Endothelial cell of umbilical vein (primary cell): ENCODE results near the gene LCN15. TPM values are rescaled to one million over a fixed set of nuclear protein-coding genes. Genes with fewer than 3 reads are reported as not detected.

Experiments used
- BruUV-seq: library from RNA; stranded (reverse); fragments of 400-500 nt; replicated peaks from 2 replicates; lab custom pipeline; 2021; lab: Mats Ljungman, UMichigan
- CTCF ChIA-PET: fragments of 300-600, 350-600 bp; sonication (Branson Sonifier 250); formaldehyde crosslinking; loops from one replicate; lab custom pipeline; 2021; ENCODE audit warnings: antibody characterized with exemption, inconsistent platforms; lab: Charles Lee
- POLR2A ChIA-PET: fragments of 300-600, 350-600 bp; sonication (Branson Sonifier 250); formaldehyde crosslinking; loops from one replicate; lab custom pipeline; 2021; ENCODE audit warnings: antibody characterized with exemption, inconsistent platforms; lab: Charles Lee
- DNase-seq: peaks from one replicate; pipeline ENCODE4 v3.0.0-alpha.2; 2011; ENCODE audit warnings: low read depth, low spot score
- FAIRE-seq: peaks from 2 replicates; lab custom pipeline; 2011; peaks lifted over from hg19 to GRCh38; lab: Jason Lieb, UNC
- H2AFZ ChIP-seq: 2 replicates; pipeline ENCODE4 v1.6.0; 2012; ENCODE audit warnings: low read depth, low read length, control low read depth, inconsistent platforms
- H3K27ac ChIP-seq: 2 replicates; pipeline ENCODE4 v1.5.1; 2011; ENCODE audit warnings: low read depth, mild to moderate bottlenecking, control low read depth, low read length, moderate library complexity; ENCODE audit not compliant: insufficient read depth
- H3K27me3 ChIP-seq, 2 experiments: 2 replicates each; pipeline versions ENCODE4 v1.6.0 to v1.6.1; 2011; ENCODE audit warnings: low read length in 2 of 2, mixed read lengths in 1 of 2; ENCODE audit not compliant: control insufficient read depth in 2 of 2, insufficient read depth in 2 of 2
- H3K36me3 ChIP-seq, 2 experiments: 2 replicates in 1 of 2; 3 replicates in 1 of 2; pipeline ENCODE4 v1.5.1; 2011; ENCODE audit warnings: low read length in 2 of 2, mild to moderate bottlenecking in 1 of 2, moderate library complexity in 1 of 2; ENCODE audit not compliant: control insufficient read depth in 2 of 2, insufficient read depth in 2 of 2; ENCODE audit errors: extremely low read depth in 1 of 2
- H3K4me1 ChIP-seq: 3 replicates; pipeline ENCODE4 v1.5.1; 2011; ENCODE audit warnings: mild to moderate bottlenecking, low read length; ENCODE audit not compliant: control insufficient read depth, insufficient read depth; ENCODE audit errors: extremely low read depth
- H3K4me2 ChIP-seq: 2 replicates; pipeline ENCODE4 v1.6.1; 2011; ENCODE audit warnings: low read length, control low read depth, mixed read lengths; ENCODE audit not compliant: insufficient read depth
- H3K4me3 ChIP-seq, 3 experiments: fragments of 200-600 bp in 1 of 3; sonication (generic), shearing (Covaris generic) in 1 of 3; replicated peaks in 1 of 3; 2 replicates each; pipeline ENCODE4 v1.5.1; 2011 to 2016; ENCODE audit warnings: control low read depth in 3 of 3, low read length in 3 of 3, mild to moderate bottlenecking in 2 of 3, inconsistent platforms in 1 of 3, low read depth in 1 of 3, moderate library complexity in 1 of 3; ENCODE audit not compliant: insufficient read depth in 1 of 3
- H3K79me2 ChIP-seq: 2 replicates; pipeline ENCODE4 v1.6.0; 2012; ENCODE audit warnings: low read length, inconsistent platforms; ENCODE audit not compliant: control insufficient read depth, insufficient read depth
- H3K9ac ChIP-seq: replicated peaks from 2 replicates; pipeline ENCODE3; 2011; ENCODE audit warnings: low read length, control low read depth; ENCODE audit not compliant: insufficient read depth; ENCODE audit errors: extremely low read depth
- H3K9me1 ChIP-seq: replicated peaks from 3 replicates; pipeline ENCODE4 v1.6.0; 2011; ENCODE audit warnings: mild to moderate bottlenecking, low read length; ENCODE audit not compliant: control insufficient read depth, insufficient read depth; ENCODE audit errors: extremely low read depth
- H3K9me3 ChIP-seq: replicated peaks from 2 replicates; pipeline ENCODE4 v1.5.1; 2012; ENCODE audit warnings: low read length, inconsistent platforms; ENCODE audit not compliant: control insufficient read depth, insufficient read depth
- H4K20me1 ChIP-seq: replicated peaks from 2 replicates; pipeline ENCODE3; 2011; ENCODE audit warnings: mild to moderate bottlenecking, low read length; ENCODE audit not compliant: control insufficient read depth, insufficient read depth; ENCODE audit errors: extremely low read depth
- EZH2 ChIP-seq: IDR thresholded peaks from 2 replicates; pipeline ENCODE4 v1.6.1; 2012; ENCODE audit warnings: borderline replicate concordance, low read depth, mild to moderate bottlenecking, moderate library complexity, low read length, inconsistent platforms; ENCODE audit not compliant: severe bottlenecking
- FOS ChIP-seq: IDR thresholded peaks from 2 replicates; pipeline ENCODE4 v1.6.1; 2011; ENCODE audit warnings: mild to moderate bottlenecking, low read length, moderate library complexity, borderline replicate concordance; ENCODE audit not compliant: insufficient read depth
- GATA2 ChIP-seq: IDR thresholded peaks from 2 replicates; pipeline ENCODE4 v1.7.0; 2011; ENCODE audit warnings: low read depth, mild to moderate bottlenecking, moderate library complexity, mixed read lengths, low read length; ENCODE audit not compliant: insufficient read length, insufficient read depth
- POLR2A ChIP-seq: IDR thresholded peaks from 2 replicates; pipeline ENCODE4 v1.6.1; 2012; ENCODE audit warnings: low read depth, mild to moderate bottlenecking, control low read depth, low read length
- POLR2AphosphoS5 ChIP-seq: IDR thresholded peaks from 2 replicates; pipeline ENCODE4 v1.6.1; 2012; ENCODE audit warnings: low read depth, mild to moderate bottlenecking, control low read depth, low read length, moderate library complexity; ENCODE audit not compliant: insufficient read depth
- dilution Hi-C: fragments of 300-500 bp; cut with MboI; formaldehyde crosslinking; loops from one replicate; pipeline ENCODE4 v1.15.0; 2019; ENCODE audit warnings: low sequenced_read_pairs; ENCODE audit not compliant: extremely low pct_ligation_motif_present
- intact Hi-C: fragments of 100-400 bp; cut with micrococcal nuclease; formaldehyde crosslinking; loops from one replicate; pipeline ENCODE4 v1.10.0; 2022
- polyA plus RNA-seq, 4 experiments: library from polyadenylated mRNA; depleted of rRNA in 3 of 4; stranded (reverse) in 3 of 4; unstranded in 1 of 4; fragments of >200 nt; gene quantifications; 2 replicates each; pipeline versions ENCODE4 v1.2.1 to v1.2.3, GENCODE V29; 2011 to 2012; ENCODE audit warnings: missing spikeins in 1 of 4
- total RNA-seq: library from RNA; stranded (reverse); gene quantifications from 2 replicates; pipeline ENCODE4 v1.2.3, GENCODE V29; 2021
- TF ChIP-seq, protein P1 (sequence below), 2 donors: IDR thresholded peaks; 1 replicate in 1 of 2; 2 replicates in 1 of 2; pipeline ENCODE4 v1.5.1; 2011; ENCODE audit warnings: low read length in 2 of 2, mild to moderate bottlenecking in 2 of 2, moderate library complexity in 2 of 2, control low read depth in 1 of 2, inconsistent platforms in 1 of 2, low read depth in 1 of 2; ENCODE audit not compliant: insufficient read depth in 1 of 2; ENCODE audit errors: extremely low read depth in 1 of 2

LCN15 gene
- total and polyA plus RNA-seq, 2 donors (not counting 3 experiments of a cell fraction or from before 2014, with no cell fraction given) = not detected

DNA sequence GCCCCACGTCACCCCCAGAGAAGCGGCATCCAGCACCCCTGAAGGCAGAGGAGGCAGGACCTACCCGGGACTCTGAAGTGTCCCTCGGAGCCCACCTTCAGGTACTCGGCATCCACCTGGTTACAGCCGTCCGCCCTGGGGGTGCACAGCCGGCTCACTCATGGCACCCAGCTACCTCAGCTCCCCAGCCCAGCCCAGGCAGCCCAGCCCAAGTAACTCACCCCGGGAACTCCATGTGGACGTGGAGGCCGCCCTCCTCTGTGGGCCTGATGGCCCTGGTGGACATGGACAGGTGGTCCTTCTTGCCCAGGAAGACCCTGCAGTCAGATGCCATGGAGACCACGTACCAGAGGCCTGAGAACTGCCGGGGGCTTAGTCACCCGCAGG, 676 bp downstream of the LCN15 start:
- POLR2A ChIA-PET = no interaction called here

More for the DNA sequence above, 676 bp downstream of the LCN15 start:
- BruUV-seq = no TSS peak
- Histone ChIP-seq H3K27ac (no peak overlapping the region), H3K4me3 (no peak overlapping the region), H3K4me2 (no peak overlapping the region), H2AFZ (no peak overlapping the region), H4K20me1 (no peaks in the 10 kb centered on the region), H3K9me1 (no peaks in the 10 kb centered on the region), H3K27me3 (no peaks in the 10 kb centered on the region), H3K36me3 (no peaks in the 10 kb centered on the region), H3K9ac (no peak overlapping the region), H3K4me1 (no peaks in the 10 kb centered on the region), H3K79me2 (no peaks in the 10 kb centered on the region), H3K9me3 (no peaks in the 10 kb centered on the region)
- CTCF ChIA-PET = interaction anchor here (1.1 to 1.8 kb wide), 3 partner anchors 9 to 36 kb away, joined by 3 to 5 read pairs (median 4); no protein-coding TSS in a partner anchor
- DNase-seq (no peak), FAIRE-seq (no peak)
- dilution Hi-C loops = no loop called here
- TF ChIP-seq POLR2AphosphoS5 = no peak
- no peak for TF ChIP-seq EZH2
- TF ChIP-seq POLR2A = no peak
- TF ChIP-seq FOS = no peak
- TF ChIP-seq, protein P1, sequence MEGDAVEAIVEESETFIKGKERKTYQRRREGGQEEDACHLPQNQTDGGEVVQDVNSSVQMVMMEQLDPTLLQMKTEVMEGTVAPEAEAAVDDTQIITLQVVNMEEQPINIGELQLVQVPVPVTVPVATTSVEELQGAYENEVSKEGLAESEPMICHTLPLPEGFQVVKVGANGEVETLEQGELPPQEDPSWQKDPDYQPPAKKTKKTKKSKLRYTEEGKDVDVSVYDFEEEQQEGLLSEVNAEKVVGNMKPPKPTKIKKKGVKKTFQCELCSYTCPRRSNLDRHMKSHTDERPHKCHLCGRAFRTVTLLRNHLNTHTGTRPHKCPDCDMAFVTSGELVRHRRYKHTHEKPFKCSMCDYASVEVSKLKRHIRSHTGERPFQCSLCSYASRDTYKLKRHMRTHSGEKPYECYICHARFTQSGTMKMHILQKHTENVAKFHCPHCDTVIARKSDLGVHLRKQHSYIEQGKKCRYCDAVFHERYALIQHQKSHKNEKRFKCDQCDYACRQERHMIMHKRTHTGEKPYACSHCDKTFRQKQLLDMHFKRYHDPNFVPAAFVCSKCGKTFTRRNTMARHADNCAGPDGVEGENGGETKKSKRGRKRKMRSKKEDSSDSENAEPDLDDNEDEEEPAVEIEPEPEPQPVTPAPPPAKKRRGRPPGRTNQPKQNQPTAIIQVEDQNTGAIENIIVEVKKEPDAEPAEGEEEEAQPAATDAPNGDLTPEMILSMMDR (IDR thresholded peaks at IDR 0.05; ENCODE audit: extremely low read depth in 1 of 2, insufficient read depth in 1 of 2, low read depth in 1 of 2, low read length in 2 of 2) = no peak
- no peak for TF ChIP-seq GATA2
- intact Hi-C loops = no loop called here
